Astrocyte of the cerebellum (primary cell): ENCODE measurements around the gene WDR55.
"Not testable (repeated sequence)": the region's sequence is repeated elsewhere in the genome, so short reads cannot be mapped to it uniquely, and the experiment has no call there.

ENCODE experiments used
- DNase-seq: peaks from one replicate; pipeline ENCODE4 v3.0.0-alpha.2; 2011; ENCODE audit warnings: low read depth
- H3K4me3 ChIP-seq: 2 replicates; pipeline ENCODE4 v1.5.1; 2011; ENCODE audit warnings: mild to moderate bottlenecking, low read depth, low read length, moderate library complexity
- CTCF ChIP-seq: IDR thresholded peaks from 2 replicates; pipeline ENCODE4 v1.5.1; 2012; ENCODE audit warnings: low read length, low read depth, moderate library complexity, mild to moderate bottlenecking; ENCODE audit errors: missing control alignments
- in situ Hi-C: cut with HindIII; loops from 2 replicates; pipeline ENCODE4 v1.10.0; 2017; ENCODE audit warnings: low sequenced_read_pairs

WDR55 gene

GRCh38 chr5:140690941-140691924 lies 26.5 kb downstream of the WDR55 start, which contains the start of the genes HARS1 and HARS2:
TSS of gene HARS1 (minus strand) at chr5:140691370. CDS start at chr5:140691304, 66 bp downstream.
TSS of gene HARS2 (plus strand) at chr5:140691455. CDS start at chr5:140691649, 194 bp downstream.
- TF ChIP-seq CTCF: no peak
- peak; percentile 82 for DNase-seq
- in situ Hi-C loops: no loop called here
- H3K4me3 ChIP-seq: peak within 1 kb of the TSS; percentile 95

- H3K4me3 ChIP-seq: no peak overlapping the region
- no peak for TF ChIP-seq CTCF
- DNase-seq: no peak
- in situ Hi-C loops: no loop called here
Measured at GRCh38 chr5:140694276-140694675, 29.6 kb downstream of the WDR55 start.

GRCh38 chr5:140696891-140697492 lies 32.3 kb downstream of the WDR55 start:
- DNase-seq: no peak
- TF ChIP-seq CTCF: no peak
- H3K4me3 ChIP-seq: no peak overlapping the region
- in situ Hi-C loops: no loop called here

- in situ Hi-C loops: no loop called here
- DNase-seq: peak; percentile 98
- peak within 1 kb of the TSS; percentile 92 for H3K4me3 ChIP-seq
- TF ChIP-seq CTCF: no peak
Measured at GRCh38 chr5:140700177-140701144, 35.8 kb downstream of the WDR55 start, which contains the start of gene ZMAT2. TSS of gene ZMAT2 (plus strand) at chr5:140700447. CDS start at chr5:140700461, 14 bp downstream.

GRCh38 chr5:140707812-140708211 lies 43.1 kb downstream of the WDR55 start:
- no peak overlapping the region for H3K4me3 ChIP-seq
- in situ Hi-C loops: no loop called here
- no peak for TF ChIP-seq CTCF
- DNase-seq: no peak

- in situ Hi-C loops, DNase-seq, H3K4me3 ChIP-seq: not testable (repeated sequence)
Measured at GRCh38 chr5:140708787-140709186, 44.1 kb downstream of the WDR55 start.
